ENCODE measurements around the gene SETBP1.

Gene SETBP1

GRCh38 chr18:45100321-45101105, 419.8 kb downstream of the SETBP1 start:
- no peaks in the 10 kb centered on the region for H3K79me2 ChIP-seq
- H3K36me3 ChIP-seq (ENCODE audit: control insufficient read depth, insufficient read depth, low read length): no peaks in the 10 kb centered on the region
- H3K27me3 ChIP-seq (ENCODE audit: control insufficient read depth, insufficient read depth, low read length): no peaks in the 10 kb centered on the region
- no peak overlapping the region for H3K27ac ChIP-seq
- no peak overlapping the region for H2AFZ ChIP-seq
- no peaks in the 10 kb centered on the region for H3K9me3 ChIP-seq (ENCODE audit: control insufficient read depth, low read length)
- no peak overlapping the region for H3K9ac ChIP-seq
- no peak overlapping the region for H3K4me2 ChIP-seq (ENCODE audit: low read length)
- TF ChIP-seq CTCF (IDR thresholded peaks at IDR 0.05): no peak
- H3K4me1 ChIP-seq: no peaks in the 10 kb centered on the region
- H3K4me3 ChIP-seq (ENCODE audit: low read depth, low read length): no peak overlapping the region

- Histone ChIP-seq H3K4me2 (ENCODE audit: low read length) (no peak overlapping the region), H3K9ac (no peak overlapping the region), H3K27me3 (ENCODE audit: control insufficient read depth, insufficient read depth, low read length) (no peaks in the 10 kb centered on the region), H2AFZ (no peak overlapping the region), H3K79me2 (no peaks in the 10 kb centered on the region), H3K9me3 (ENCODE audit: control insufficient read depth, low read length) (no peaks in the 10 kb centered on the region), H3K4me3 (ENCODE audit: low read depth, low read length) (no peak overlapping the region), H3K27ac (no peak overlapping the region), H3K36me3 (ENCODE audit: control insufficient read depth, insufficient read depth, low read length) (no peaks in the 10 kb centered on the region), H3K4me1 (no peaks in the 10 kb centered on the region)
- no peak for TF ChIP-seq CTCF (IDR thresholded peaks at IDR 0.05)
Measured at GRCh38 chr18:45102126-45102525, 421.4 kb downstream of the SETBP1 start.

DNA sequence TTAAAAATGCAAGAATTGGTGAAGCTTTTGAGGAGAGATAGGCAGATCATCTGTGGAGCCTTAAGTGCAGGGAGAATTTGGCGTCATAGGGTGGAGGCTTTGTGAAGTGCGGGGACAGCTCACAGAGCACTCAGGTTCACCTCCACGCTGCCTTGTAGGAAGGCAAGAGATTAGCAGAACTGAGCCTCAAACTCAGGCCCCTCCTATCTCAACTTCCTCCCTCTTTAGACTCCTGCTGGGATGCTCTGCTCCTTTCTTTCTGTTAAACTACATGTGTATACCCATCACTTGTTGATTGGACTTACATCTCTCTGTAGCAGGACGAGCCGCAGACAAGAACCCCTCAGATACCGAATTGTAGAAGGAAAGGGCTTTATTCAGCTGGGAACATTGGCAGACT, 422.2 kb downstream of the SETBP1 start:
- Histone ChIP-seq H3K4me1 (no peaks in the 10 kb centered on the region), H3K27me3 (ENCODE audit: control insufficient read depth, insufficient read depth, low read length) (no peaks in the 10 kb centered on the region), H3K9ac (no peak overlapping the region), H3K27ac (no peak overlapping the region), H2AFZ (no peak overlapping the region), H3K9me3 (ENCODE audit: control insufficient read depth, low read length) (no peaks in the 10 kb centered on the region), H3K36me3 (ENCODE audit: control insufficient read depth, insufficient read depth, low read length) (no peaks in the 10 kb centered on the region), H3K79me2 (no peaks in the 10 kb centered on the region), H3K4me2 (ENCODE audit: low read length) (no peak overlapping the region), H3K4me3 (ENCODE audit: low read depth, low read length) (no peak overlapping the region)
- TF ChIP-seq CTCF (IDR thresholded peaks at IDR 0.05): no peak

- Histone ChIP-seq H3K79me2 (no peaks in the 10 kb centered on the region), H3K9ac (no peak overlapping the region), H2AFZ (no peak overlapping the region), H3K9me3 (ENCODE audit: control insufficient read depth, low read length) (no peaks in the 10 kb centered on the region), H3K4me2 (ENCODE audit: low read length) (no peak overlapping the region), H3K27ac (no peak overlapping the region), H3K27me3 (ENCODE audit: control insufficient read depth, insufficient read depth, low read length) (no peaks in the 10 kb centered on the region), H3K4me3 (ENCODE audit: low read depth, low read length) (no peak overlapping the region), H3K4me1 (no peaks in the 10 kb centered on the region), H3K36me3 (ENCODE audit: control insufficient read depth, insufficient read depth, low read length) (no peaks in the 10 kb centered on the region)
- no peak for TF ChIP-seq CTCF (IDR thresholded peaks at IDR 0.05)
Measured at GRCh38 chr18:45103319-45104048, 422.8 kb downstream of the SETBP1 start.

Data from parathyroid adenoma (tissue), 2 donors.